GM18858 (cell line): ENCODE data around the gene DGKB.

Experiments used
- ATAC-seq: cut with Tn5 transposase; IDR thresholded peaks from one replicate; pipeline ENCODE4 v1.9.1; 2021; ENCODE audit not compliant: unreplicated experiment

DGKB gene

DNA sequence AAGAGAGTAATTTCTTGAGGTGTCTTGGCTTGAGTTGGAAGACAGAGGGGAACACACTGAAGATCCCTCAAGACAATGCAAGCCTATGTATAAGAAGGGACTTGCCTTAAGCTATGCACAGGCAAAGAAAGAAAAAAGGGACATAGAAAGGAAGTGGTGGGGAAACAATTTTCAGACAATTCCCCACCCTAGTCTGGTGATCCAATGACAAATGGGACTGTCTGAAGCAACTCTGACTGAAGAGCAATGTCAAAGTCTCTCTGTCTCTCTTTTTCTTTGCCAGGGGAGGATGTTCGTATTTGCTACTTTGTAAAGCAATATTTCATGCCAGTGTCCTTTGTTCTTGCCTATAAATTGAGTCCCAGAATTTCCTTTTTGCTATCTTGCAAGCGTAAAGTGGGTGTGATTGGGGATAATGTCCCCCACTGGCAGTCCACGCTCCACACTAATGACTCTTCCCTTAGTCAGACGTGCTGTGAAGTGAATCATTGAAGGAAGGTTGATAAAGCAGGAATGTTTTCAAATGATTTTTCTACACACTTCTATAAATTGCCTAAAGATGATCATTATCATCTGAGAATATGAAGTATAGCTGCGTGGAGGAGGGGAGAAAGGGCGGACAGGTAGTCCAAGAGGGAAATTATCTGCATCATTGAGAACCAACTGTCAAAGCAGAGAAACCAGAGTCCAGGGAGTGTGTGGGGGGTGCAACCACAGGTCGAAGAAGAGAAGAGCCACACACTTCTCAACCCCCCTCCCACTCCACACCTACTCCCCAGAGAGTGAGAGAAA lies 669.3 kb downstream of the DGKB start:
- ATAC-seq = no peak

DNA sequence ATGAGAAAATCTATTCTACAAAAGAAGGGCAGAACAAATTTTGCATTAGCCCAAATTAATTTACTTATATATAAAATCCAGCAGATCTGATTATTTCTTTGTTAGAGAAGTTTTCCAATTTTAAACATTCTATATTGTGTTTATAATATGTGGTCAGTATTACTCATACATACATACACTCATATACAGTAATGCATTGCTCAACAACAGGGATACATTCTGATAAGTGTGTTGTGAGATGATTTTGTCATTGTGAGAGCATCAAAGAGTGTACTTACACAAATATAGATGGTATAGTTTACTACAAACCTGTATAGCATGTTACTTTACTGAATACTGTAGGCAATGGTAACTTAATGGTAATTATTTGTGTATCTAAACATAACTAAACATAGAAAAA lies 673.5 kb downstream of the DGKB start:
- ATAC-seq = no peak

DNA sequence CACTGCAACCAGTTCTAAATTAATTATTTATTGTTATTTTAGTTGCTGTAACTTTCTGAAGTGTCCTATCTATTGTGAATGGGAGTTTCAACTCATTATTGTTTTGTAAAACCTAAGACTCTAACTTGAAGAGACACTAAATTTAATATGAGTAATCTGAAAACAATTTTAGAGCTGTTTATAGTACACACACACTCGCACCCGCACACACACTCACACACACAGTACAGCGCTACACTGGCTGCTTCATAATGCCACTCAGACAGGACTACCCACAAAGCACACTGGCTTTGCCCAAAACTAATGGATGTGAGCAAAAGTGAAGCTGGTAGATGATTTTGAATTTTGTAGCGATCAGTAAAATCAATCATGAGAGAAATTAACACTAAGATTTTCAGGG lies 674.2 kb downstream of the DGKB start:
- no peak for ATAC-seq

DNA sequence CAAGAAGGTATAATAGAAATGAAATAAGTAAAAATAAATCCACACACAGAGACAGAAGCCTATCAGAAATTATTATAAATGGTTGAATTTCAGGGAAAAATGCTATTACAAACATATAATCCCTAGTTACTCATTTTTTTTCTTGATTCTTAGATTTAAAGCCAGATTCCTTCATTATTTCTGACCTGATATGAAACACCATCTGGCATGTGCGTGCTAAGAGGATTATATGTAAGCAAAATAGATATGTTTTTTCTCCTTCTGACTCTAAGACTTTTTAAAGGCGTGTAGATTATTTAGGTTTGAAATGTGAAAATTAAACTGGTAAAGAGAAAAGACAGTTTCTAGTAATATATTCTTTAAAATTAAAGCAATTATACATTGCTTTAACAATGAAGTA lies 676.4 kb downstream of the DGKB start:
- no peak for ATAC-seq

DNA sequence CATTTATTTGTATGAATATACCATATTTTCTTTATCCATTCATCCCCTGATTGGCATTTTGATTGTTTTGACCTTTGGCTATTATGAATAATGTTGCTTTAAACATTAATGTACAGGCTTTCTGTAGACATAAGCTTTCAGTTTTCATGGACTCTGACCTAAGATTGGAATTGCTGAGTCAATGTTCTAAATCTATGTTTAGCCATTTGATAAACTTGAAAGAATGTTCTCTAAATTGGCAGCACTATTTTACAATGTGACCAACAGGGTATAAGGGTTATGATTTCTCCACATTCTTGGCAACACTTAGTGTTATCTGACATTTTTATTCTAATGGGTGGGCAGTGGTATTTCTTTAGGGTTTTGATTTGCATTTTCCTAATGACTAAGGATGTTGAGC lies 683.4 kb downstream of the DGKB start:
- no peak for ATAC-seq

DNA sequence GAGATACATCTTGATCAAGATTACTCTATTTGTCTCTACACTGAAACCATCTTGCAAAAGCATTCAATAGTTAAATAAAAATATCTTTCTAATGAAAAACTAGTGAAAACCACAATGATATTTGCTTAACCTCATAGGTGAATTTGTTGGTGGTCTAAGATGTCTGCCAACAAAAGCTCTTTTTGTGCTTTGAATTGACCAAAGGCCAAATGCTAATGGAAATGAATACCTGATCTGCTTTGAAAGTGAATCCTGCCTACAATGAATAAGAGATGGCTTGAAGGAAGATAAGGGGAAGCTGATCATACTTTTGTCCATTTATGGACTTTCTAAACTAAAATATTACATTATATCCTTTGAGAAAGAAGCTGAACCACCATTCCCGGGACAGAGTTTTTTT lies 684.2 kb downstream of the DGKB start:
- ATAC-seq = no peak

DNA sequence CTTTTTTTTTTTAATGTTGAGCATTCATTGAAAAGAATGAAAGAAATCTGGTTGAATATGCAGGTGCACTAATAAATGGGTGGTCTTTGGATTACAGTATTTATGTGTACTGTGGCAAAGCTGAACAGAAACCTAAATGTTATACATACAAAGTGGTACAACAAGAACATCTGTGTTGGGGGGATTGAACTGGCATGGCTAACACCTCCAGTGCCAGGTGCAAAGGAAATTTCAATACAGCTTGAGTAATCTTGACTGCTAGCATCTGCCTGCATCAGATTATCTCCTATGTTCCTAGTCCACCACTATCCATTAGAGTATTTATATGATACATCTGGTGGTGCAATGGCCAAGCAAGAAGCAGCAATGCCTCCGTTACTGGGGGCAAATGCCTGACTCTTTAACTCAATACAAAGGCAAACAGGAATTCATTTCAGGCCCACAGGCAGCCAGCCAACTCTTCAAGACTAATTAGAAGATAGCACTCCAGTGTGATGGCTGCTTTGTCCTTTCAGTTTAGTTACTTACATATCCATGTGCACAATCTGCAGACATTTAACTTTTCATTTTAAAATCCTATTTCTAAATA lies 692.6 kb downstream of the DGKB start:
- ATAC-seq = no peak

DNA sequence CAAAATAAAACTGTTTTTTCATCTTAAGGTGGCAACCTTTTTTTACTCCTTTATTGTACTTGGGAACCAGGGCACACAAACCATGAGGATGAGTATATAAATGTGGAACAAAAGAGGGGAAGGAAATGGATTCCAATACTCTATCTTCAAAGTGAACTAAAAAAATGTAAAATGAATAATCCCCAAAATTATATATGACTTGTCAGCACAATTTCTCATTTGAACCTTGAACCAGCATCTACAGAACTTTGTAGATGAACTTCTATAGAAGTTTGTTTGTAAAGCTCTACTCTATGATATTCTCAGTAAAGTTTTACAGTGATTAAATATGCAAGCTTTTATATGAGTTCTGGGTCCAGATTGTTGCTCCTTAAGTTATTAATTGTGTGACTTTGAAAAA lies 694.8 kb downstream of the DGKB start:
- no peak for ATAC-seq

DNA sequence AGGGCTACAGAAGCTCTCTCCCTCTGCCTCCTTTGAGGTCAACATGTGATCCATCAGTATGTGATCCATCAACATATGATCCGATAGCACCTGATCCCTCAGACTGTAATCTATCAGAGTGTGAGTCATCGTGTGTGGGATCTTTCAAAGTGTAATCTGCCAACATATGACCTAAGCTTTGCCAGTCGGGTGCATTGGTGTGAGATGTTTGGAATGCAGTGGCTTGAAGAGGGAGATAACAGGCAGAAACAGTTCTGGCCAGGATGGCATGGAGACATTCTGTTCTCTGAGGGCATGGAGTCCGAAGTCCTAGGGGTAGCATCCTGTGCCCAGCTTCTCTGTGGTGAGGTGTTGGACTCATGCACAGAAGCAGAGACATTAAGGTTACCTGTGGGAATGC lies 695.4 kb downstream of the DGKB start:
- no peak for ATAC-seq

DNA sequence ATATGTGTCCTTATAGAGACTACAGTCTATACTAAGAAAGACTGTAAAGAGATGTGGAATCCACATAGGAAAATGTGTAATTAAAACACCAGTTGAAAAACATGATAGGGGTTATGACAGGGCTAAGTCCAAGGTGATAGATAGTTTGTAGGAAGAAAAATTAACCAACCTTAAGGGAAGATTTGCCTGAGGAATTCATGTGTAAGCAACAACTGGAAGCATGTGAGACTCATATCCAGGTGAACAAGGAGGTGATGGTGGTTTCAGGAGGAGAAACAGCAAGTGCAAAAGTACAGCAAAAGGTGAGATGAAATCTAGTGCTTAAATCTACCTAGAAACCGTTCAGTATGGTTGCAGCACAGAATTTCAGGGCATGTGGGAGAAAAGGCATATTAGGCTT lies 696.4 kb downstream of the DGKB start:
- no peak for ATAC-seq

DNA sequence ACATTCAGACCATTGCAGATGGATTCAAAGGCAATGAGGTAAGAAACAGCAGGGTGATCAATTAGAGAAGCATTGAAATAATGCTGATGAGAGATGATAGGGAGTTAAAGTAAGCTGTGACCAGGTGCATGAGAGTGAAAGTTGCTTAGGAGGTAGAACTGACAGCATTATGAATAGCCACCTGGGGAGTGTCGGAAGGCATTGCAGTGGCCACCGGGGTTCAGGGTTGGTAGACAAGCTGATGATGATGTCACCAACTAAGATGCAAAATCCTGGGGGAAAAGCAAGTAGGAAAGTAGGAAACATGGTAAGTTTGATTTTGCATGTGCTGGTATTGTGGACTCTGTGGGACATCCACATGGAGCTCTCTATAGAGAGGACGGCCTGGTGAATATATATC lies 701.2 kb downstream of the DGKB start:
- no peak for ATAC-seq

DNA sequence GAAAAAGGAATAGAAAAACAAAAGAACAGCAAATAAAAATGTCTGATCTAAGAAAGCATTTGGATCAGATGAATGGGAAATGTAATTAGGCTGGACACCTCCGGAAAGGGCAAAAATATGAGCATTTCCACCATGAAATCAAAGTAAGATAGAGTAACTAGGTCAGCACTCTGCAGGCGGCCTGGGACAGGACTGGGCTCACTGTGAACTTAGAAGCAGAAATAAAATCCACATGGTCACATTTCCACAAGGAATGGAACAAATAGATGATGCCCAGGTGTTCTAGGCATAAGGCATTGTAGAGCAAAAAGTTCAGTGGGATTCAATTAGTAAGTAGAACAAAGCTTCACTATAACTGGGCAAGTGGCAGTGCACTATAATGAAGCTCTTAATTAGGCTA lies 703.2 kb downstream of the DGKB start:
- no peak for ATAC-seq

DNA sequence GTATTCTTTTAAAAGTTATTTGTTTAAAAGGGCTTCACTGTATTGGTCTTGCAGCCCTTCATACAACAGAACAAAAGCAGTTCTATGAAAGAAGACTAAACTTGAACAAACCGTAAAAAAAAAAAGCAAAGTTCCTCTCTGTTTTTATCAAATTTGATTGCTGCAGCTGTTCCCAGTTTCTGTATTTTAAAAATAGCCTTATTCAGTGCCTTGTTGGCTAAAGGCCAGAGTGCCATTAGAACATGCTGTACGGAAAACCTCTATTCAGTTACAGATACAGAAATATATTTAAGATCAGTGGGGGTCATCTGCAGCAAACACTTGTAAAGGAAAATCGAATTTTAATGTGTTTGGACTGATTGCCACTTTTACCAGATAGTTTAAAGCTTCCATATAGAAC lies 705.3 kb downstream of the DGKB start:
- no peak for ATAC-seq

DNA sequence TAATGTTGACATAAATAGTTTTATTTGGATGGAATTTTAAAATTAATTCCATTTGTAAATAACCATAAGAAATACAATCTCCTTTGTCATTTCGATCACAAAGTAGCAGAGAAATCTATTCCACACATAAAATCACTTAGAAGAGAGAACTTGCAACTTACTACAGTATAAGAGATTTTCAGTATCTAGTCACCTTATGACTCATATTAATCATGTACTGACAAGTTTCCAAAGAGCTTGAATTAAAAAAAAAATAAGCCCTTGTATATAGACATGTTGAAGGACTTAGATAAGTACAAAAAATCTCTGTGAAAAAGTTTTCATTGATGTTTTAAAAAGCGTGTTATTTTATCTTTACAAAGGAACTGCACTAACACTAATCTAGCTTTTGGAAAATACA lies 706.0 kb downstream of the DGKB start:
- no peak for ATAC-seq

DNA sequence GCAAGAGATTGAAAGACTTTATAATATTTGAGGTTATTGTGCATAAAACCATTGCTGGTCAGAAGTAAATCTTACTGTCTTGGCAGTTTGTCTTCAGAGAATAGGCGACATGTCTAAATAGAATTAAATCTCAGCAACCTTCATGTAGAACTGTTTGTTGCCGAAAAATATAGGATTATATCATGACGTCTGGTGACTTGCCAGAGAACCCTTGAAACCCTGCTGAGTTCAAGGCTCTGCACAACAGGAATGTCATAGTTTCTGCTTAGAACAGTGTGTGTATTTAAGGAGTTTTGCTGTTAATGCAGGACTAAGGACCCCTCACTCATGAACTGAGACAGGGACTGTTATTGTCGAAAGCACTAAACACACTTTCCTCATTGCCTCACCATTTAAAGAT lies 706.7 kb downstream of the DGKB start:
- ATAC-seq = no peak

DNA sequence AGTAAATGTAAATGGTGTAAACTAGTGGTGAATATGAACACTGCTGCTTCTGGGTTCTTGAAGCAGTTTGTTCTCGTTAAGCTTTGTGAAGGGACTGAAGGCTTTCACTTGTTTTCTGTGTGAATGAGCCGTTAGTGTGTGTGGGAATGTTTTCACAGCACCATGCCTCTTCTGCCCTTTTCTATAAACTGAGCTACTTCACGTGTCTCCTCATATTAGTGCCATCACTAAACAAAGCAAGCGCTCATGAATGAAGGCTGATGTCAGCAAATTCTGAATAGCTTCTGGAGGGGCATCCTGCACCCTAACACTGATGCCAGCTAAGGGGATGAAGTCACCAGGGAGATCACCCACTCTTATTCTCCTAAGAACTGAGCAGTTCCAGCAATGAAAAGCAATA lies 707.5 kb downstream of the DGKB start:
- no peak for ATAC-seq

DNA sequence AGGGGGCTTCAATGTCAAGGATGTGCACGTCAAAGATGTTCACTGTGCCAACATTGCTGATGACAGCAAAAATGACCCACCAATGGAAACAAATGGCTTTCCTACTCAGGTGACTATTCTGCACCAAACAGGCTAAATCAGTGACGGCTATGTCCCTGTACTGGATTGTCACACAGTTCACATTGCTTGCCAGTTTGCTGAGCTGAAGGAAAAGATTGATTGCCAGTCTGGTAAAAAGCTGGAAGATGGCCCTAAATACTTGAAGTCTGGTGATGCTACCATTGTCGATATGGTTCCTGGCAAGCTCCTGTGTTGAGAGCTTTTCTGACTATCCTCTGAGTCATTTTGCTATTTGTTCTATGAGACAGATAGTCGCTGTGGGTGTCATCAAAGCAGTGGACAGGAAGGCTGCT lies 710.9 kb downstream of the DGKB start:
- ATAC-seq = no peak

DNA sequence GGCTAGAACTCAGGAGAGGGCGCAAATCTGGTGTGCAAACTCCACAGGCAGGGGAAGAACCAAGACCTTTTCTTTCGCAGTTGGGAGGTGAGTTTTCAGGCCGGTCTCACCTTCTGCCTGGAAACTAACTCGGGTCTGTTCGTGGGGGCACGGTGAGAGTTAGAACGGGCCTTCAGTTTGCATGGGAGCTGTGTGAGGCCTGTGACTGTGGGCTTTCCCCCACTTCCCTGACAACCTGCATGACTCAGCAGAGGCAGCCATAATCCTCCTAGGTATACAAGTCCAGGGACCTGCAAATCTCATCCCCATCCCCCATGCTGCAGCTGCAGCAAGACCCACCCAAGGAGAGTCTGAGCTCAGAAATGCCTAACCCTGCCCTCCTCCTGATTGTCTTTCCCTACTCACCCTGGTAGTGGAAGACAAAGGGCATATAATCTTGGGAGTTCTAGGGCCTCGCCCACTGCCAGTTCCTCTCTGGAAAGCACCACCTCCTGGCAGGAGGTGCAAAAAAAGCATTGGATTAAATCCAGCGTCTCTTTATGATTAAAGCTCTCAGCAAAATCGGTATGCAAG lies 718.2 kb downstream of the DGKB start:
- no peak for ATAC-seq

DNA sequence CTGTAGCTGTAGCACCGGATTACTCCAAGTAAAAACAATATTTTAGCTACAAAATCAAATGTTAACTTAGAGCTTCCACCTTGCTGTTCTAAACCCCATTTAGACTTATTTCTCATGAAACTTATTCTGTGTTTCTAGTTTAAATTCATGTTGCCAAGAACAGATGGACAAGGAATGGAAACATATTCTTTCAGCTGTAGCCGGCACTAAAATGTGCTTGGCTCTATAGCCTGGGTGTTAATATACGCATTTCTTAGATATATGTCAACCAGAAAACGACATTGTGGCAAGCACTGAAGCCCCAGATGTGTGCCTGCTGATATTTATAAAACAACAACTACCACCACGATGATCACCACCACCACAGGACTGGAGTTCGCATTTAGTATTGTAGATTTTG lies 722.8 kb downstream of the DGKB start:
- no peak for ATAC-seq

DNA sequence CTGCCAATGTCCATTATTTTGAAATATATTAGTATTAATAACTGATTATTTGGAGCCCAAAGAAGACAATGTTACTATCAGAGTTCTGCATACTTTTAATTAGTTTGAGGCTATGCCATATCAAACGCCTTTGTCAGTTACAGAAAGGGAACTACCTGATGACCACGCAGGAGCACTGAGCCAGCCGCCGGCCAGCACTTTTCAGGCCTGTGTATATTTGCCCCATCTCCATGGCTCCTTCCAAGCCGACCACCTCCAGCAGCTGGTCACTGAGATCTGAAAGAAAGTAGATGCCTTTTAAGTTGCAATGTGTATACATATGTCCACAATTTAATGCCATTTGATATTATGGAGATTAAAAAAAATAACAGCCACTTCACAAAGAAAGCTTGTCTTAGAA lies 724.7 kb downstream of the DGKB start:
- ATAC-seq = no peak

DNA sequence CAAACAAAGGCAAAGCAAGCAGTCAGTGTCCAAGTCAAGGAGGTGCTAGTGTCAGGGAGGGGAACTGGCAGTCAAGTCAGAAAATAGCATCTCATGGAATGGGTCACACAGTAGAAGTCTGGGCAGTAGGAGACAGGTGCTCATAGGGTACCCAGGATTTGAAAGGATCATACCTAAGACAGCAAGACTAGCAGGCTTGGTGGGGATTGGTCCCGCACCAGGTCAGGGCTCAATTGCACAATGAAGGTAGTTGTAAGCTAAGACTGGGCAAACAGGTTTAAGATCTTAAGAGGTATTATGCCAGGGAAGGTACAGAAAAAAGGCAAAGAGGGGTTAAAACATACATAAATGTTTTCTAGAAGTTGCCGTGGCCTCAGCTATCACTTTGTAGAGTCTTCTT lies 731.7 kb downstream of the DGKB start:
- ATAC-seq = no peak

DNA sequence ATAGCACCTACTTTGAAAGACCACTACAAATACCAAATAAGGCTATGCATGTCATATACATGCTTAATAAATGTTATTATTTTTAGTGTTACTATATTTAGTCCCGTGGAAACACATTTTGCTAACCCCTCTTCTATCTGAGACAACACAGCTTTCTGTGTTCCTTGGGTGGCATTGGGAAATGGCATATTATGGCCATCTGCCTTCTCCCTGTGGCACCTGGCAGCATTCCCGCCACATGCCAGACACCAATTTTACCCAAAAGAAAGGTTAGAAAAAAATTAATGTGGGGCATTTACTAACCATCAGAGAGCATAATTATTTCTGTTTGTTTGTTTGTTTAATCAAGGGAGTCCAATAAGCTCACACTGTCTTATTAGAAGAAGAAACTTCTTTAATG lies 744.4 kb downstream of the DGKB start:
- ATAC-seq = no peak

DNA sequence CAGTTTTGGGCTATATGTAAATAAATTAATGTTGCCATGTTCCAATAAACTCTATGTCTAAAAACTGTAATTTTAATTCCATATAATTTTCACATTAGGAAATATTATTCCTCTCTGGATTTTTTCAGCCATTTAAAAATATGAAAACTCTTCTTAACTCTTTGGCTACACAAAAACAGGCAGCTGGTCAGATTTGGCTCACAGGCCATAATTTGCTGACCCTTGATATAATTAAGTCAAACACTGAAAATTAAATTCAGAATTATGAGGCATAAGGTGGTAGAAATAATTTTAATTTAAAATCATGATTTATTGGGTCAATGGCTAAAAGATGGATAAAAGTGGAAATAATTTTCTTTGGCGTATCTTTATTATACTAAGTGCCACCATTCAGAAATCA lies 746.1 kb downstream of the DGKB start:
- no peak for ATAC-seq
